Tibial artery (tissue), 4 donors: ENCODE measurements around the gene TRIM52.
"Not testable (repeated sequence)": the region's sequence is repeated elsewhere in the genome, so short reads cannot be mapped to it uniquely, and the experiment has no call there.

Source experiments
- DNase-seq, 2 donors: peaks; one replicate each; pipeline ENCODE4 v3.0.0-alpha.2; 2019
- H3K27ac ChIP-seq, 2 donors: fragments of 200-600 bp; sonication (generic) in 1 of 2; 1 replicate in 1 of 2; 2 replicates in 1 of 2; pipeline ENCODE4 v1.5.1; 2018 to 2019; ENCODE audit warnings: mild to moderate bottlenecking in 1 of 2
- H3K27me3 ChIP-seq, 2 donors: fragments of 200-600 bp; sonication (generic) in 1 of 2; one replicate each; pipeline versions ENCODE4 v1.5.1 to v1.6.0; 2016 to 2019
- H3K36me3 ChIP-seq, 3 donors: fragments of 200-600 bp; sonication (generic) in 2 of 3; one replicate each; pipeline ENCODE4 v1.5.1; 2016 to 2019; ENCODE audit warnings: mild to moderate bottlenecking in 2 of 3
- H3K4me1 ChIP-seq, 4 donors: fragments of 200-600 bp; sonication (generic) in 2 of 4; 1 replicate in 3 of 4; 2 replicates in 1 of 4; pipeline ENCODE4 v1.5.1; 2016 to 2019
- H3K4me3 ChIP-seq, 2 donors: fragments of 200-600 bp; sonication (generic) in 1 of 2; 1 replicate in 1 of 2; 2 replicates in 1 of 2; pipeline ENCODE4 v1.5.1; 2018 to 2019; ENCODE audit warnings: mild to moderate bottlenecking in 2 of 2
- H3K9me3 ChIP-seq, 3 donors: fragments of 200-600 bp; sonication (generic) in 1 of 3; one replicate each; pipeline ENCODE4 v1.5.1; 2016 to 2019
- intact Hi-C: fragments of 100-400 bp; cut with DNase I; formaldehyde crosslinking; loops from one replicate; pipeline ENCODE4 v1.15.0; 2023; ENCODE audit warnings: low total_unique reads
- TF ChIP-seq, protein P1 (sequence below), 2 experiments: fragments of 200-600 bp in 1 of 2; fragments of 450-650 bp in 1 of 2; IDR thresholded peaks; one replicate each; pipeline ENCODE4 v1.5.1; 2017 to 2019; ENCODE audit warnings: antibody characterized with exemption in 2 of 2, mild to moderate bottlenecking in 1 of 2, moderate library complexity in 1 of 2

TRIM52 gene

DNA sequence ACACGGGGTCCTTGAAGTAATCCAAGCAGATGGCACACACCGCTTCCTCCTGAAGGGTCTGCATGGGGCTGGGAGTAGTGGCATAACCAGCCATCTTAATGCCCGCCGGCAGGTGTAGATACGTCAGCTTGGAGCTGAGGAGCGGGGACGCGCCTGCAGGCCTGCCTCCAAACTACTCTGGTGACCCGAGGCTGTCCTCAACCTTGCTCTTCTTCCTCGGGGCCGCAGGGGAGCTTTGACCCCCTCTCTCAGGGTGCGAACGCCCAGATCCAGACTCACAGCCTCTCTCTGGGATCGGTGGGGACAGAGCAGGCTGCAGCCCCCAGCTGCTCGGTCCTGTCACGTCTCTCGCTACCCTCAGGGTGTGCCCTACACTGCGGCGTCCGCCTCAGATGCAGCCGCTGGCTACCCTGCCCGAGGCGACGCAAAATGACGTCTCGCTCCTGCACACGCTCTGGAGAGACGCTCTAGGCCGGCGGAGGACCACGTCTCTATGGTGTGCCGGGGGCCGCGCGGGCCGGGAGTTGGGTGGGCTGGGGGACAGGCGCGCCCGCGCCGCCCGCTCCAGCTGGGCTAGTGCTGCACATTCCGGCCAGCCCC lies at the start of gene TRIM52:
TRIM52 (minus strand) TSS at position 424 of the 600 bp plus-strand sequence; CDS start at position 94, 330 bp downstream.
- Histone ChIP-seq H3K27ac (peak within 1 kb of the TSS; percentile 97 to 98), H3K27me3 (no peaks in the 10 kb centered on the region), H3K36me3 (peaks cover 12 to 14% (median 13%) of the 10 kb centered on the region in 3 donors), H3K4me3 (peak within 1 kb of the TSS; percentile 83 to 88), H3K4me1 (peaks cover 0 to 51% (median 42%) of the 10 kb centered on the region in 4 donors), H3K9me3 (no peaks in the 10 kb centered on the region)
- intact Hi-C loops = loop anchor here (5.0 to 10.0 kb wide), 3 partner anchors 74 to 1186 kb away; partner anchors contain the start of genes RNF130 and ZFP62
- TF ChIP-seq, protein P1, sequence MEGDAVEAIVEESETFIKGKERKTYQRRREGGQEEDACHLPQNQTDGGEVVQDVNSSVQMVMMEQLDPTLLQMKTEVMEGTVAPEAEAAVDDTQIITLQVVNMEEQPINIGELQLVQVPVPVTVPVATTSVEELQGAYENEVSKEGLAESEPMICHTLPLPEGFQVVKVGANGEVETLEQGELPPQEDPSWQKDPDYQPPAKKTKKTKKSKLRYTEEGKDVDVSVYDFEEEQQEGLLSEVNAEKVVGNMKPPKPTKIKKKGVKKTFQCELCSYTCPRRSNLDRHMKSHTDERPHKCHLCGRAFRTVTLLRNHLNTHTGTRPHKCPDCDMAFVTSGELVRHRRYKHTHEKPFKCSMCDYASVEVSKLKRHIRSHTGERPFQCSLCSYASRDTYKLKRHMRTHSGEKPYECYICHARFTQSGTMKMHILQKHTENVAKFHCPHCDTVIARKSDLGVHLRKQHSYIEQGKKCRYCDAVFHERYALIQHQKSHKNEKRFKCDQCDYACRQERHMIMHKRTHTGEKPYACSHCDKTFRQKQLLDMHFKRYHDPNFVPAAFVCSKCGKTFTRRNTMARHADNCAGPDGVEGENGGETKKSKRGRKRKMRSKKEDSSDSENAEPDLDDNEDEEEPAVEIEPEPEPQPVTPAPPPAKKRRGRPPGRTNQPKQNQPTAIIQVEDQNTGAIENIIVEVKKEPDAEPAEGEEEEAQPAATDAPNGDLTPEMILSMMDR (IDR thresholded peaks at IDR 0.05) = peak in 1 of 2 experiments; percentile 9
- peak; percentile 89 to 93 for DNase-seq

DNA sequence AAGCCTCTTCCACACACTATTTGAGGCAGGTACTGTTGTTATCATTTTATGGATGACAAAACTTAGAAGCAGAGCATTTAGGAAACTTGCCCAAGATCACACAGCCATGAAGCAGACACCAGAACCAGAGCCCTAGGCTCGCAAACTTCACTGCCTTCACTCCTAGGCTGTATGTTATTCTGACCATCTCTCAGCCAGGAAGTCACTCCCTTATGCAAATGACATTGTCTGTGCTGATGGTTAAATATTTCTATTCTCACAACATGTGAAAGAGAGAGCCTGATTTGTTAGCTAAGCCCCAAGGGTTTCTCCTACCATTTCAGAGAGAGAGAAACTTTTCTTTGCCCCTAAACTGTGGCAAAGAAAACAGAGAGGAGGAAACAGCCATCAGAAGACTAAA lies 26.4 kb upstream of the TRIM52 start:
- H3K27me3 ChIP-seq, H3K4me1 ChIP-seq, DNase-seq, H3K27ac ChIP-seq, H3K9me3 ChIP-seq, intact Hi-C loops, H3K4me3 ChIP-seq, H3K36me3 ChIP-seq: not testable (repeated sequence)

DNA sequence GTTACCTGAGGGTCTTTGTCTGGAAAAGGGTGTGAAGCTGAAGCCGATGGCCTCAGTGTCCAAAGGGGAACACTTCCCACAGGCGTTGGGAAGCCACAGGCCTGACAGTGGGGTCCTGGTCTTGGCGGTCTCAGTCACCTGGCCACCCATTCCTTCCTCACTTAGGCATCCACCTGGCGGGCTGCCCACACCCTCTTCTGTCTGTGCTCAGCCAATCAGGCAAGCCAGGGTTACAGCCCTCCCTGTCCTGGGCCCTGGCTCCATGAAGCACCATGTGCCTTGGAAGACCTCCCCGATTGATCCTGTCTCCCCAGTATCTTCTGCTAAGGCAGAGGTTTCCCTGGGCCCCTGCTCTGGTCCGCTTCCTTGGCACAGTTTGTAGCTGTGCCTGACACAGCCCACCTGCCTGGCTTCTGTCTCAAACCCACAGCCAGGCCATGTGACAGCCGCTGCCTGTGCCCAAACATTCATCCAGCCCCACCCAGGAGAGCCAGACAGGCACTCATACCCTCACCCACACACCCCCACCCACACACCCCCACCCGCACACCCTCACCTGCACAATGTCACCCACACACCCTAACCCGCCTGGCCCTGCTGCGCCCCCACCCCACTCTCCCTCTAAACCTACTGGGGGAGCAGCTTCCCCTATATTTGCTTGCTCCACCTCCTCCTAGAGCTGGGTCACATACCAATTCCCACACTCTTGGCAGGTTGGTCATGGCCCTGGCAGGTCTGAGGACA lies 25.2 kb upstream of the TRIM52 start:
- H3K4me1 ChIP-seq, H3K4me3 ChIP-seq, H3K27me3 ChIP-seq, intact Hi-C loops, H3K36me3 ChIP-seq, DNase-seq, H3K9me3 ChIP-seq, H3K27ac ChIP-seq: not testable (repeated sequence)

DNA sequence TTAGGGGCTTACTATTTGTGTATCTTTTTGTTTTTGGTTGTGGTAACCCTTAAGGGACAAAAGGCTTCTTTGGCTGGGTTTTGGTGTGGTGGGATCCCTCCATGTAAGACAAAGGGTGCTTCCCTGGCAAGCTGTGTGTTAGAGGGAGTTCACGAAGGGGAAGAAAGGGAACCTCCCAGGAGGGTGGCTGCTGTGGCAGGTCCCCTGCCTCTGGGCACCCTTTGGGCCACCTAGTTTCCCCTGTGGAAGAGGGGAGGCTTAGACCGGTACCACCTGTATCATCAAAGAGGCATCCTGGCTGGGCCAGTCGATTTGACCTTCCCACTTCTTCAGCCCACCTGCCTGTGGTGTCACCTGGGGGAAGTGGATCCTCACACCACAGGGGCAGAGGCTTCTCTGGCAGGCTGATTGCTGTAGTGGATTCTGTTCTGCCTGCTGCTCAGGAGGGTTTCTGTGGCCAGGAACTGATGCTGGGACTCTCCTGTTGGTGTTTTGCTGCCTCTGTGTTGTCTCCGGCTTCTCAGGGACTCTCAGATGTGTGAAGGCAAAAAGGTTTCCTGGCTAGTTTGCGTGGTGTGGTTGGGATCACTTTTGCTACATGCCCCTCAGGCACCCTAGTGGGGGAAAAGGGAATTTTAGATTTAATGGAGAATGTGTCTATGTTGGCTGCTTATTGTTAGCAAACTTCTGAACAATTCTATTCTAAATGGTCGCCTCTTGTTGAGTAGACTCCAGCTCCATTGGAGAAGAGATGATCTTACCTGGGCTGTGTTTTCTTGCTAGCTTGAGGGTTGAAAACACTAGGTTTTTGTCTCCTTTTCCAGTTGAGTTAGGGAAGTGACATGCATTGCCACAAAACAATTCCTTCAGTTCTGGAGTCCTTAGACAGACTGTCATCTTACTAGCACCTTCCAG lies 23.2 kb upstream of the TRIM52 start:
- H3K9me3 ChIP-seq, H3K4me3 ChIP-seq, H3K27ac ChIP-seq, H3K4me1 ChIP-seq, intact Hi-C loops, DNase-seq, H3K27me3 ChIP-seq, H3K36me3 ChIP-seq: not testable (repeated sequence)

DNA sequence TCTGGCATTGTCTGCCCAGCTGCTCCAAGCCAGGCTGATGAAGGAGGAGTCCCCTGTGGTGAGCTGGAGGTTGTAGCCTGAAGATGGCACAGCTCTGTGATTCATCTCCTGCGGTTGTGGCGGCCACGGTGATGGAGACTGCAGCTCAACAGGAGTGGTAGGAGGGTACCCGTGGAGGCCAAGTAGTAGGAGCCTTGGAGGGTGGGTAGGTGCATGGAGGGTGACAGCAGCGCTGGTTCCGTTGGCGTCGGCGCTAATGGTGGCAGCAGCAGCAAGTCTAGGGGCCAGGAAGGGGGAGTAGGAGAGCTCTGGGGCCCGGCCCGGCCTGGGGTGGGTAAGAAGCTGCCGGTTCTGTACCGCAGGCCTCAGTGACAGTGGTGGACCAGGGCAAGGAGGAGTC lies 22.4 kb upstream of the TRIM52 start:
- Histone ChIP-seq H3K27ac (no peak overlapping the region), H3K4me3 (no peak overlapping the region), H3K27me3 (no peaks in the 10 kb centered on the region), H3K4me1 (no peaks in the 10 kb centered on the region), H3K9me3 (no peaks in the 10 kb centered on the region), H3K36me3 (no peaks in the 10 kb centered on the region)
- no peak for DNase-seq
- TF ChIP-seq, protein P1 (IDR thresholded peaks at IDR 0.05) = no peak
- intact Hi-C loops = no loop called here

DNA sequence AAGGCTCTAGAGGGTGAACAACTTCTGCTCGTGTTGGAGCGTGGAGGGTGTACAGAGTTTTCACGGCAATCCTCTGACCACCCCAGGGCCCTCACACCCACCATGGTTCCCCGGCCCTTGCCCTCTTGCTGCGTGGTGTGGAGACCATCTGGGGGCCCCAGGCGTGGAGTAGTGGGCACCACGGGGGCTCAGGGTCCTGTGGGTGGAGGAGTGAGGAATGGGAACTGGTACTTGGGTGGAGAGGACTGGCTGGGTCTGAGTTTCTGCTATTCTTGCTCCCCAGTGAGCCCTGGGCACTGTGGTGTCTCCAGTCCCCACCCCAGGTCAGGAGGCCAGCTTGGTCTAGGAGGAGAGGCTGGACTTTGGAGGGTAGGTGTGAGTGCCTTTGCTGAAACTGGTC lies 21.9 kb upstream of the TRIM52 start:
- Histone ChIP-seq H3K27ac (no peak overlapping the region), H3K27me3 (no peaks in the 10 kb centered on the region), H3K36me3 (no peaks in the 10 kb centered on the region), H3K4me3 (no peak overlapping the region), H3K9me3 (no peaks in the 10 kb centered on the region), H3K4me1 (no peaks in the 10 kb centered on the region)
- TF ChIP-seq, protein P1 (IDR thresholded peaks at IDR 0.05) = no peak
- intact Hi-C loops = no loop called here
- DNase-seq = no peak

DNA sequence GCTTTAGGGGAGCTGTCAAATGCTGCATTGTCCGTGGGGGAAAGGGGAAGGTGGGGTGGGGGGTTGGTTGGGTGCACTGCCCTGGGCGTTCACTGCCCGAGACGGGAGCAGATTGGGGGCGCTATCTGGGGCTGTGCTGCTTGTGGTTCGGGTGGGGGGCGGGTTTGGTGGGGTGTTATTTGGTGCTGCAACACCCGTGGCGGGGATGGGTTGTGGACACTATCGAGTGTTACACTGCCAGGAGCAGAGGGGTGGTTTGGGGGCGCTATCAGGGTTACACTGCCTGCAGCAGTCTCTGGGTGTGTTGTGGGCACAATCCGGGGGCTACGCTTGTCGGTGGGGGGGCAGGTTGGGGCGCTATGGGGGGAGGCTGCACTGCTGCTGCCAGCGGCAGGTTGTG lies 21.5 kb upstream of the TRIM52 start:
- H3K27ac ChIP-seq, H3K4me3 ChIP-seq, H3K9me3 ChIP-seq, intact Hi-C loops, DNase-seq, H3K27me3 ChIP-seq, H3K36me3 ChIP-seq, H3K4me1 ChIP-seq: not testable (repeated sequence)
